HepG2 (cell line): ENCODE measurements around the gene PLCG2. TPM values are rescaled to one million over a fixed set of nuclear protein-coding genes. Genes with fewer than 3 reads are reported as not detected.
A peak's percentile ranks its signal among the peaks of the same experiment; 100 is the strongest.

Experiments
- ATAC-seq: fragments of 200-7000 bp; cut with Tn5 transposase; 3 replicates; pipeline ENCODE4 v1.9.1; 2020; ENCODE audit warnings: mild to moderate bottlenecking, moderate library complexity
- BruUV-seq: library from RNA; stranded (reverse); fragments of 400-500 nt; replicated peaks from 2 replicates; lab custom pipeline; 2021; lab: Mats Ljungman, UMichigan
- CTCF ChIA-PET: fragments of 300-600 bp; formaldehyde crosslinking; extraction: SDS; loops from one replicate; lab custom pipeline; 2021; ENCODE audit warnings: low total read pairs, inconsistent platforms, low intra/inter-chr PET ratio; lab: Yijun Ruan, JAX
- POLR2A ChIA-PET: fragments of 350-600 bp; sonication (Branson Sonifier 250); formaldehyde crosslinking; loops from one replicate; lab custom pipeline; 2020; ENCODE audit warnings: antibody characterized with exemption, inconsistent platforms; lab: Yijun Ruan, JAX
- DNase-seq: peaks from one replicate; pipeline ENCODE4 v3.0.0-alpha.2; 2015; ENCODE audit warnings: low spot score
- FAIRE-seq: peaks from 3 replicates; lab custom pipeline; 2011; peaks lifted over from hg19 to GRCh38; lab: Jason Lieb, UNC
- H2AFZ ChIP-seq: one replicate; pipeline ENCODE4 v1.6.1; 2011; ENCODE audit warnings: low read length, inconsistent platforms
- H3K27ac ChIP-seq: fragments of 300-600 bp; 3 replicates; pipeline ENCODE4 v1.8.0; 2011; ENCODE audit warnings: mixed run types, mild to moderate bottlenecking, mixed read lengths, low read length, inconsistent platforms; ENCODE audit not compliant: insufficient read depth; ENCODE audit errors: extremely low read length
- H3K27me3 ChIP-seq, 2 experiments: fragments of 200-600 bp in 1 of 2; 2 replicates in 1 of 2; 3 replicates in 1 of 2; pipeline versions ENCODE4 v1.6.0 to v1.8.0; 2011; ENCODE audit warnings: low read length in 2 of 2, mild to moderate bottlenecking in 2 of 2, moderate library complexity in 2 of 2, inconsistent platforms in 1 of 2; ENCODE audit not compliant: insufficient read depth in 2 of 2, control insufficient read depth in 1 of 2
- H3K36me3 ChIP-seq, 2 experiments: fragments of 200-600 bp in 1 of 2; replicated peaks in 1 of 2; 2 replicates in 1 of 2; 3 replicates in 1 of 2; pipeline versions ENCODE4 v1.5.1 to v1.8.0; 2011; ENCODE audit warnings: low read length in 2 of 2, inconsistent platforms in 1 of 2; ENCODE audit not compliant: insufficient read depth in 2 of 2, control insufficient read depth in 1 of 2
- H3K4me1 ChIP-seq: 2 replicates; pipeline ENCODE4 v1.5.1; 2012; ENCODE audit warnings: low read length, inconsistent platforms; ENCODE audit not compliant: insufficient read depth
- H3K4me2 ChIP-seq: 2 replicates; pipeline ENCODE4 v1.6.0; 2011; ENCODE audit warnings: low read depth, low read length, inconsistent platforms
- H3K4me3 ChIP-seq, 3 experiments: fragments of 200-600 bp in 1 of 3; sonication (generic), shearing (Covaris generic) in 1 of 3; replicated peaks in 1 of 3; 2 replicates each; pipeline ENCODE4 v1.5.1; 2011 to 2016; ENCODE audit warnings: low read length in 3 of 3, inconsistent platforms in 2 of 3, low read depth in 2 of 3, mild to moderate bottlenecking in 2 of 3, control low read depth in 1 of 3, mixed read lengths in 1 of 3; ENCODE audit not compliant: insufficient read depth in 1 of 3
- H3K79me2 ChIP-seq: one replicate; pipeline ENCODE4 v1.6.1; 2011; ENCODE audit warnings: low read length, inconsistent platforms; ENCODE audit not compliant: insufficient read depth
- H3K9ac ChIP-seq: 2 replicates; pipeline ENCODE4 v1.6.0; 2011; ENCODE audit warnings: mild to moderate bottlenecking, low read depth, low read length, inconsistent platforms; ENCODE audit not compliant: insufficient read depth
- H3K9me3 ChIP-seq: 2 replicates; pipeline ENCODE4 v1.5.1; 2012; ENCODE audit warnings: mild to moderate bottlenecking, low read length
- H4K20me1 ChIP-seq: 2 replicates; pipeline ENCODE4 v1.6.0; 2011; ENCODE audit warnings: inconsistent platforms, mild to moderate bottlenecking, low read length, moderate library complexity; ENCODE audit not compliant: insufficient read depth
- SMARCE1 ChIP-seq: fragments of 450-650 bp; IDR thresholded peaks from 2 replicates; pipeline ENCODE4 v1.6.1; 2017; ENCODE audit warnings: borderline replicate concordance
- ZMYM3 ChIP-seq: sonication (generic); formaldehyde crosslinking; IDR thresholded peaks from 2 replicates; pipeline ENCODE4 v1.5.1; 2020; ENCODE audit warnings: mild to moderate bottlenecking, missing genetic modification reagents
- ZNF230 ChIP-seq: sonication (generic); formaldehyde crosslinking; IDR thresholded peaks from 2 replicates; pipeline ENCODE4 v1.4.0; 2020; ENCODE audit warnings: mild to moderate bottlenecking, missing genetic modification reagents
- ZNF547 ChIP-seq: sonication (generic); formaldehyde crosslinking; IDR thresholded peaks from 2 replicates; pipeline ENCODE4 v1.5.1; 2020; ENCODE audit warnings: mild to moderate bottlenecking, missing genetic modification reagents
- ZNF569 ChIP-seq: sonication (generic); formaldehyde crosslinking; IDR thresholded peaks from 2 replicates; pipeline ENCODE4 v1.5.0; 2020; ENCODE audit warnings: mild to moderate bottlenecking, missing genetic modification reagents, moderate library complexity, borderline replicate concordance
- ZNF629 ChIP-seq: sonication (generic); formaldehyde crosslinking; conservative IDR thresholded peaks from 2 replicates; pipeline ENCODE4 v1.5.0; 2020; ENCODE audit warnings: missing genetic modification reagents
- ZNF768 ChIP-seq: sonication (generic); formaldehyde crosslinking; IDR thresholded peaks from 2 replicates; pipeline ENCODE4 v1.4.0; 2020; ENCODE audit warnings: missing genetic modification reagents
- WGBS: methylation state at CpG from one replicate; pipeline ENCODE4 v1.1.6; 2017; ENCODE audit warnings: low lambda C conversion rate; 5-methylcytosine and 5-hydroxymethylcytosine counted together
- in situ Hi-C: cut with HindIII; loops from 2 replicates; pipeline ENCODE4 v1.10.0; 2017; ENCODE audit warnings: low pct_unique_long_range_greater_than_20kb; ENCODE audit not compliant: extremely low pct_ligation_motif_present
- intact Hi-C: fragments of 100-400 bp; cut with micrococcal nuclease; formaldehyde crosslinking; loops from one replicate; pipeline ENCODE4 v1.10.0; 2022; ENCODE audit not compliant: unreplicated experiment
- polyA plus RNA-seq, 8 experiments: library from polyadenylated mRNA; depleted of rRNA in 3 of 8; stranded (reverse) in 7 of 8; unstranded in 1 of 8; fragments of >200 nt; fragmentation: Illumina TruSeq in 4 of 8; extraction: Trizol in 4 of 8; gene quantifications; 2 replicates each; pipeline versions ENCODE4 v1.2.1 to v1.2.3, GENCODE V29; 2011 to 2016; ENCODE audit warnings: low read depth in 4 of 8, missing spikeins in 1 of 8, mixed read lengths in 1 of 8; ENCODE audit not compliant: insufficient read depth in 1 of 8
- total RNA-seq, 5 experiments: library from RNA; depleted of rRNA; stranded (reverse); fragments of >200 nt; fragmentation: Illumina TruSeq; extraction: Trizol; gene quantifications; 2 replicates each; pipeline ENCODE4 v1.2.3, GENCODE V29; 2016; ENCODE audit warnings: low read depth in 1 of 5

Gene PLCG2
- total and polyA plus RNA-seq, 2 of the 13 experiments (the other 11 are each of a cell fraction or from before 2014, with no cell fraction given), result 0.13 to 0.18 TPM

GRCh38 chr16:81754858-81755257 lies 24.2 kb upstream of the PLCG2 start:
- ChIA-PET POLR2A (no interaction called here), CTCF (no interaction called here)
- peaks cover 0 to 12% of the 10 kb centered on the region in 2 experiments; a peak in 2 of 5 replicates for H3K27me3 ChIP-seq
- 3% methylated on average over 1 of the region's 1 CpG for whole genome bisulfite sequencing
- no peak overlapping the region for H2AFZ ChIP-seq
- H3K9ac ChIP-seq, result no peak overlapping the region
- no peaks in the 10 kb centered on the region for H3K36me3 ChIP-seq
- ATAC-seq (no peak), DNase-seq (no peak), FAIRE-seq (no peak)
- TF ChIP-seq ZNF768 (CRISPR knock-in tag) (peak; percentile 83; the same call in 1 of the 2 replicates), ZNF569 (CRISPR knock-in tag) (no peak)
- no peaks in the 10 kb centered on the region for H3K79me2 ChIP-seq
- H3K4me1 ChIP-seq, result peaks cover 30% of the 10 kb centered on the region
- BruUV-seq, result no TSS peak
- no peaks in the 10 kb centered on the region for H3K9me3 ChIP-seq
- H3K27ac ChIP-seq, result no peak overlapping the region
- no peak overlapping the region for H3K4me3 ChIP-seq
- intact Hi-C loops (no loop called here), in situ Hi-C loops (no loop called here)
- no peaks in the 10 kb centered on the region for H4K20me1 ChIP-seq
- H3K4me2 ChIP-seq, result no peak overlapping the region

- TF ChIP-seq ZMYM3 (CRISPR knock-in tag), result peak; percentile 37; the same call in 1 of the 2 replicates
- TF ChIP-seq ZNF629, result peak; percentile 54
- no peak for TF ChIP-seq ZNF547 (CRISPR knock-in tag)
- TF ChIP-seq SMARCE1, result no peak
- TF ChIP-seq ZNF230 (CRISPR knock-in tag), result no peak
- no peak overlapping the region for H3K4me3 ChIP-seq
- ATAC-seq (peak; percentile 13; the same call in 2 of the 3 replicates), DNase-seq (no peak), FAIRE-seq (no peak)
- H4K20me1 ChIP-seq, result no peaks in the 10 kb centered on the region
- H2AFZ ChIP-seq, result no peak overlapping the region
- H3K4me2 ChIP-seq, result no peak overlapping the region
- H3K9ac ChIP-seq, result no peak overlapping the region
- CTCF ChIA-PET, result no interaction called here
- no peaks in the 10 kb centered on the region for H3K79me2 ChIP-seq
- H3K36me3 ChIP-seq, result no peaks in the 10 kb centered on the region
- peaks cover 0 to 12% of the 10 kb centered on the region in 2 experiments; a peak in 2 of 5 replicates for H3K27me3 ChIP-seq
- H3K4me1 ChIP-seq, result peaks cover 30% of the 10 kb centered on the region
- intact Hi-C loops (no loop called here), in situ Hi-C loops (no loop called here)
- H3K27ac ChIP-seq, result no peak overlapping the region
- no TSS peak for BruUV-seq
- WGBS, result 52% methylated on average over 10 of the region's 13 CpGs
- H3K9me3 ChIP-seq, result no peaks in the 10 kb centered on the region
- POLR2A ChIA-PET, result no interaction called here
Observed at GRCh38 chr16:81755915-81756614, 23.0 kb upstream of the PLCG2 start.
